ENCODE data around the gene KCNQ4.

DNA sequence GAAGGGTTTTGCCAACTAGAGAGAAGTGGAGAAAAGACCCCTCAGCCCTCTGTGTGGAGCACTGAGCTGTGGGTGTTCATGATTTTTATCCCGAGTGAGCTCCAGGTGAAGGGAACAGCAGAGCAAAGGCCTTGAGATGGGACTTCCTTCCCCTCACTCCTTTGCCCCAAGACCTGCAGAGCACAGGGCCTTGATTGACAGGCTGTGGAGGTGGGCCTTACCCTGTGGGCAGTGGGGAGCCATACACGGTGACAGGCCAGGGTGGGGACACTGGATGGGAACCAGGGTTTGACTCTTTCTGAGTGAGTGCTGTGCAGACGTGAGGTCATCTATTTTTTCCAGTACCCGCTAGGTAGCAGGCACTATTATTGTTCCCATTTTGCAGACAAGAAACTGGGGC is 10.5 kb downstream of the KCNQ4 start:
- TF ChIP-seq, protein P1, sequence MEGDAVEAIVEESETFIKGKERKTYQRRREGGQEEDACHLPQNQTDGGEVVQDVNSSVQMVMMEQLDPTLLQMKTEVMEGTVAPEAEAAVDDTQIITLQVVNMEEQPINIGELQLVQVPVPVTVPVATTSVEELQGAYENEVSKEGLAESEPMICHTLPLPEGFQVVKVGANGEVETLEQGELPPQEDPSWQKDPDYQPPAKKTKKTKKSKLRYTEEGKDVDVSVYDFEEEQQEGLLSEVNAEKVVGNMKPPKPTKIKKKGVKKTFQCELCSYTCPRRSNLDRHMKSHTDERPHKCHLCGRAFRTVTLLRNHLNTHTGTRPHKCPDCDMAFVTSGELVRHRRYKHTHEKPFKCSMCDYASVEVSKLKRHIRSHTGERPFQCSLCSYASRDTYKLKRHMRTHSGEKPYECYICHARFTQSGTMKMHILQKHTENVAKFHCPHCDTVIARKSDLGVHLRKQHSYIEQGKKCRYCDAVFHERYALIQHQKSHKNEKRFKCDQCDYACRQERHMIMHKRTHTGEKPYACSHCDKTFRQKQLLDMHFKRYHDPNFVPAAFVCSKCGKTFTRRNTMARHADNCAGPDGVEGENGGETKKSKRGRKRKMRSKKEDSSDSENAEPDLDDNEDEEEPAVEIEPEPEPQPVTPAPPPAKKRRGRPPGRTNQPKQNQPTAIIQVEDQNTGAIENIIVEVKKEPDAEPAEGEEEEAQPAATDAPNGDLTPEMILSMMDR (IDR thresholded peaks at IDR 0.05; ENCODE audit: low read depth, low read length, poor library complexity, severe bottlenecking) = no peak
- TF ChIP-seq EZH2phosphoT487 (IDR thresholded peaks at IDR 0.05; ENCODE audit: borderline replicate concordance, low read length) = no peak

All from DOHH2 (cell line).